HepG2 (cell line): ENCODE data around the gene ABHD1. TPM values are rescaled to one million over a fixed set of nuclear protein-coding genes. Genes with fewer than 3 reads are reported as not detected.

Experiments used
- AKAP8 ChIP-seq: sonication (generic); formaldehyde crosslinking; IDR thresholded peaks from 2 replicates; pipeline ENCODE4 v1.5.1; 2020; ENCODE audit warnings: mild to moderate bottlenecking, missing genetic modification reagents
- CCDC6 ChIP-seq: sonication (generic); formaldehyde crosslinking; IDR thresholded peaks from 2 replicates; pipeline ENCODE4 v1.8.1; 2022; ENCODE audit warnings: mild to moderate bottlenecking, missing genetic modification reagents, moderate library complexity
- CENPBD1 ChIP-seq: sonication (generic); formaldehyde crosslinking; IDR thresholded peaks from 2 replicates; pipeline ENCODE4 v1.8.0; 2022; ENCODE audit warnings: missing genetic modification reagents, low read depth, mild to moderate bottlenecking, borderline replicate concordance
- CHD2 ChIP-seq: IDR thresholded peaks from 2 replicates; pipeline ENCODE4 v1.6.1; 2011; ENCODE audit warnings: low read depth, low read length, improper control_type of control experiment
- DDIT3 ChIP-seq: sonication (generic); formaldehyde crosslinking; IDR thresholded peaks from 2 replicates; pipeline ENCODE4 v1.4.0; 2020; ENCODE audit warnings: mild to moderate bottlenecking, missing genetic modification reagents
- FLYWCH1 ChIP-seq: sonication (generic); formaldehyde crosslinking; IDR thresholded peaks from 2 replicates; pipeline ENCODE4 v1.8.1; 2023; ENCODE audit warnings: mild to moderate bottlenecking, missing genetic modification reagents
- FOXM1 ChIP-seq: sonication (generic); formaldehyde crosslinking; IDR thresholded peaks from 2 replicates; pipeline ENCODE4 v1.5.0; 2020; ENCODE audit warnings: missing genetic modification reagents
- FOXP1 ChIP-seq, 2 experiments: fragments of 450-650 bp in 1 of 2; IDR thresholded peaks; 2 replicates each; pipeline ENCODE4 v1.6.1; 2017 to 2018; ENCODE audit warnings: antibody characterized with exemption in 1 of 2
- HOXD1 ChIP-seq: sonication (generic); formaldehyde crosslinking; IDR thresholded peaks from 2 replicates; pipeline ENCODE4 v1.5.0; 2020; ENCODE audit warnings: missing genetic modification reagents
- YY1 ChIP-seq: IDR thresholded peaks from 2 replicates; pipeline ENCODE4 v1.6.1; 2011; ENCODE audit warnings: low read length, low read depth, moderate library complexity, mild to moderate bottlenecking; ENCODE audit not compliant: insufficient read depth, insufficient replicate concordance
- ZNF136 ChIP-seq: sonication (generic); formaldehyde crosslinking; IDR thresholded peaks from 2 replicates; pipeline ENCODE4 v1.8.1; 2022; ENCODE audit warnings: low read depth, mild to moderate bottlenecking, moderate library complexity, missing genetic modification reagents
- ZNF138 ChIP-seq: sonication (generic); formaldehyde crosslinking; IDR thresholded peaks from 2 replicates; pipeline ENCODE4 v1.5.0; 2020; ENCODE audit warnings: mild to moderate bottlenecking, low read depth, missing genetic modification reagents
- ZNF24 ChIP-seq: fragments of 450-650 bp; IDR thresholded peaks from 2 replicates; pipeline ENCODE4 v1.6.1; 2017; ENCODE audit warnings: antibody characterized with exemption, mild to moderate bottlenecking
- ZNF33A ChIP-seq: sonication (generic); formaldehyde crosslinking; IDR thresholded peaks from 2 replicates; pipeline ENCODE4 v1.5.1; 2020; ENCODE audit warnings: missing genetic modification reagents, mild to moderate bottlenecking, moderate library complexity, borderline replicate concordance
- ZNF33B ChIP-seq: sonication (generic); formaldehyde crosslinking; IDR thresholded peaks from 2 replicates; pipeline ENCODE4 v1.5.1; 2020; ENCODE audit warnings: mild to moderate bottlenecking, missing genetic modification reagents
- ZNF609 ChIP-seq: sonication (generic); formaldehyde crosslinking; IDR thresholded peaks from 2 replicates; pipeline ENCODE4 v1.4.0; 2020; ENCODE audit warnings: mild to moderate bottlenecking, missing genetic modification reagents, borderline replicate concordance
- ZNF619 ChIP-seq: sonication (generic); formaldehyde crosslinking; IDR thresholded peaks from 2 replicates; pipeline ENCODE4 v1.4.0; 2020; ENCODE audit warnings: mild to moderate bottlenecking, missing genetic modification reagents
- ZNF780A ChIP-seq: sonication (generic); formaldehyde crosslinking; IDR thresholded peaks from 2 replicates; pipeline ENCODE4 v1.8.0; 2022; ENCODE audit warnings: mild to moderate bottlenecking, missing genetic modification reagents, moderate library complexity
- ZSCAN29 ChIP-seq: sonication (generic); formaldehyde crosslinking; conservative IDR thresholded peaks from 2 replicates; pipeline ENCODE4 v1.4.0; 2020; ENCODE audit warnings: mild to moderate bottlenecking, missing genetic modification reagents
- polyA plus RNA-seq, 8 experiments: library from polyadenylated mRNA; depleted of rRNA in 3 of 8; stranded (reverse) in 7 of 8; unstranded in 1 of 8; fragments of >200 nt; fragmentation: Illumina TruSeq in 4 of 8; extraction: Trizol in 4 of 8; gene quantifications; 2 replicates each; pipeline versions ENCODE4 v1.2.1 to v1.2.3, GENCODE V29; 2011 to 2016; ENCODE audit warnings: low read depth in 4 of 8, missing spikeins in 1 of 8, mixed read lengths in 1 of 8; ENCODE audit not compliant: insufficient read depth in 1 of 8
- total RNA-seq, 5 experiments: library from RNA; depleted of rRNA; stranded (reverse); fragments of >200 nt; fragmentation: Illumina TruSeq; extraction: Trizol; gene quantifications; 2 replicates each; pipeline ENCODE4 v1.2.3, GENCODE V29; 2016; ENCODE audit warnings: low read depth in 1 of 5

The ABHD1 gene
- total and polyA plus RNA-seq, 2 of the 13 experiments (the other 11 are each of a cell fraction or from before 2014, with no cell fraction given) = 0.04 to 0.81 TPM

- TF ChIP-seq ZNF619 (CRISPR knock-in tag) (peak; percentile 62; the same call in 1 of the 2 replicates), FLYWCH1 (no peak), FOXP1 (IDR thresholded peaks at IDR 0.05) (peak; percentile 97), FOXP1 (CRISPR knock-in tag; IDR thresholded peaks at IDR 0.05) (peak; percentile 100), ZNF33A (CRISPR knock-in tag) (no peak), ZNF609 (CRISPR knock-in tag) (peak; percentile 90; the same call in 1 of the 2 replicates), AKAP8 (peak; percentile 86; the same call in 1 of the 2 replicates), ZNF136 (CRISPR knock-in tag) (peak; percentile 88; the same call in 1 of the 2 replicates), DDIT3 (no peak), ZNF24 (peak; percentile 26; the same call in 1 of the 2 replicates), CHD2 (no peak), ZNF33B (CRISPR knock-in tag) (no peak), ZNF138 (CRISPR knock-in tag) (peak; percentile 68; the same call in 1 of the 2 replicates), CCDC6 (CRISPR knock-in tag) (peak; percentile 23; the same call in 1 of the 2 replicates), YY1 (peak; percentile 22), HOXD1 (peak; percentile 89; the same call in 1 of the 2 replicates), ZSCAN29 (CRISPR knock-in tag) (0 out of 2 replicates have a peak, but pooled peaks have one; percentile 57), FOXM1 (no peak), CENPBD1 (no peak), ZNF780A (CRISPR knock-in tag) (0 out of 2 replicates have a peak, but pooled peaks have one; percentile 31)
These were observed 54.1 kb downstream of the ABHD1 start (continued) for GRCh38 chr2:27177441-27178351.
